SHP77 (cell line): ENCODE results near the gene KLHDC4.
"Not testable (repeated sequence)": the region's sequence is repeated elsewhere in the genome, so short reads cannot be mapped to it uniquely, and the experiment has no call there.

ENCODE experiments used
- DNase-seq, 2 experiments: peaks; one replicate each; lab custom pipeline; 2025; lab: John Stamatoyannopoulos, UW

The KLHDC4 gene

GRCh38 chr16:87720446-87720845 lies 45.3 kb downstream of the KLHDC4 start:
- no peak for DNase-seq

- not testable (repeated sequence) for DNase-seq
Observed at GRCh38 chr16:87718831-87719230, 47.0 kb downstream of the KLHDC4 start.

- no peak for DNase-seq
Observed at GRCh38 chr16:87715658-87716057, 50.1 kb downstream of the KLHDC4 start.

GRCh38 chr16:87715231-87715630 lies 50.6 kb downstream of the KLHDC4 start:
- DNase-seq = no peak

GRCh38 chr16:87713451-87714229 lies 52.1 kb downstream of the KLHDC4 start:
- no peak for DNase-seq

GRCh38 chr16:87712184-87712762 lies 53.5 kb downstream of the KLHDC4 start:
- no peak for DNase-seq

GRCh38 chr16:87710887-87711286 lies 54.9 kb downstream of the KLHDC4 start:
- no peak for DNase-seq

GRCh38 chr16:87709677-87710076 lies 56.1 kb downstream of the KLHDC4 start:
- no peak for DNase-seq

- no peak for DNase-seq
Observed at GRCh38 chr16:87708881-87709638, 56.7 kb downstream of the KLHDC4 start.

GRCh38 chr16:87707714-87708580 lies 57.8 kb downstream of the KLHDC4 start:
- no peak for DNase-seq

GRCh38 chr16:87707097-87707496 lies 58.7 kb downstream of the KLHDC4 start:
- DNase-seq = no peak

GRCh38 chr16:87706278-87707000 lies 59.3 kb downstream of the KLHDC4 start:
- DNase-seq = peak; percentile 97 to 99

GRCh38 chr16:87705771-87706277 lies 60.0 kb downstream of the KLHDC4 start:
- DNase-seq = peak; percentile 91 to 96

GRCh38 chr16:87704754-87705353 lies 60.9 kb downstream of the KLHDC4 start:
- no peak for DNase-seq

- DNase-seq = no peak
Observed at GRCh38 chr16:87703835-87704375, 61.9 kb downstream of the KLHDC4 start.

GRCh38 chr16:87703071-87703470 lies 62.7 kb downstream of the KLHDC4 start:
- DNase-seq = no peak

- DNase-seq = peak in 1 of 2 experiments; percentile 14
Observed at GRCh38 chr16:87702325-87702811, 63.4 kb downstream of the KLHDC4 start.

- DNase-seq = no peak
Observed at GRCh38 chr16:87701505-87701921, 64.3 kb downstream of the KLHDC4 start.

- DNase-seq = no peak
Observed at GRCh38 chr16:87701078-87701460, 64.7 kb downstream of the KLHDC4 start.

GRCh38 chr16:87700406-87701077 lies 65.2 kb downstream of the KLHDC4 start:
- no peak for DNase-seq
